ENCODE data around the gene GREB1. TPM values are rescaled to one million over a fixed set of nuclear protein-coding genes. Genes with fewer than 3 reads are reported as not detected.

Gene GREB1
- polyA plus RNA-seq, 1 of the 3 experiments (the other 2 are of a cell fraction) = 2.9 TPM

DNA sequence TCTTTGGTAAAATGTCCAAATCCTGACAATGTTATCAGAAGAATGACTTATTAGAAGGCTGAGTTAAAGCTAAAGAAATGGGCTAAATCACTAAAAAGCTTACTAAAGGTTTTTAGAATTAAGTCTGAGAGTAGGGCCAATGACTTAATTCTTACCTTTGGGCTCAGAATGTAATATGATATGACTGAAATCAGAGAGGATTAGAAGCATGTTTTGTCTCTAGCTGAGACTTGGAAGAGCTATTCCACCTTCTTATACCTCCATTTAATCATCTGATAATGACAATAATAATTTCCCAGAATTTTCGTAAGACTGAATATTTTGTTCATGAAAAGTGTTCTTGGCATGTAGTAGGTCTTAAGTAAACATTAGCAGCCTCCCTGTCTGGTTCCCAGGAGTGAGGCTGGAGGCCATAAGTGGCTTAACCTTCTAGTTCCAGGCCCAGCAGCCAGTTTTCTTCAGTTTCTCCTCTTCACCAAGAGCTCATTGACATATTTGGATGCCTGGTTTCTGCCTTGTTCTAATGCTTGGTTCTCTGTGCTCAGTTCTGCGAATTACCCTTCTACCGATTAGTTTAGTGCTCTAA, 42.4 kb upstream of the GREB1 start (continued):
- no peak for TF ChIP-seq GABPA (IDR thresholded peaks at IDR 0.05; ENCODE audit: low read depth)

DNA sequence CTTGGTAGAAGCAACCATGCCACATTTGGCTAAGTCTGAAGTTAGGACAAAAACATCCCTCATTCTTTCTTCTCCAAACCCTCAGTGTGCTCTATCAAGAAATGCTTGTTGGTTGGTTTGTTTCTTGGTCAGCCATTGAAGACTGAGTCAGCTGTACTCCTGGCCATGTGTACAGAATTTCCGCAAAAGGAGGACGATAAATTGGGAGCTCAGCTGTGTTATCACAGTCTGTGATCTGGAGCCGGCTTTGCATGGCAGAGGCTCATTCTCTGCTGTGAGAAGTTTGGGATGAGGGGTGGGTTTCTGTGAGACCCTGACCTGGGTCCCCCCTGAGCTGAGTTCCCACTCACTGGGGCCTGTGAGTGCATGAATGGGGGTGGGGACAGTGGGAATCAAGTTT, 41.6 kb upstream of the GREB1 start:
- WGBS (ENCODE audit: low lambda C conversion rate) = 42% methylated on average over 3 of the region's 3 CpGs
- H3K9me2 ChIP-seq = no peaks in the 10 kb centered on the region
- POLR2A ChIA-PET = interaction anchor here (0.6 to 0.7 kb wide), 2 partner anchors 8 to 1110 kb away, joined by 4 read pairs; no protein-coding TSS in a partner anchor
- H3K27me3 ChIP-seq (ENCODE audit: insufficient read depth) = 0 out of 2 replicates have a peak, but pooled peaks cover 3% of the 10 kb centered on the region
- no peak overlapping the region for H3K9ac ChIP-seq
- TF ChIP-seq MXI1 (IDR thresholded peaks at IDR 0.05; ENCODE audit: low read depth, low read length) (0 out of 2 replicates have a peak, but pooled peaks have one; percentile 58), GATA2 (CRISPR knock-in tag; IDR thresholded peaks at IDR 0.05) (peak; percentile 52; the same call in 1 of the 2 replicates)
- TF ChIP-seq, protein P1, sequence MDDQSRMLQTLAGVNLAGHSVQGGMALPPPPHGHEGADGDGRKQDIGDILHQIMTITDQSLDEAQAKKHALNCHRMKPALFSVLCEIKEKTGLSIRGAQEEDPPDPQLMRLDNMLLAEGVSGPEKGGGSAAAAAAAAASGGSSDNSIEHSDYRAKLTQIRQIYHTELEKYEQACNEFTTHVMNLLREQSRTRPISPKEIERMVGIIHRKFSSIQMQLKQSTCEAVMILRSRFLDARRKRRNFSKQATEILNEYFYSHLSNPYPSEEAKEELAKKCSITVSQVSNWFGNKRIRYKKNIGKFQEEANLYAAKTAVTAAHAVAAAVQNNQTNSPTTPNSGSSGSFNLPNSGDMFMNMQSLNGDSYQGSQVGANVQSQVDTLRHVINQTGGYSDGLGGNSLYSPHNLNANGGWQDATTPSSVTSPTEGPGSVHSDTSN (IDR thresholded peaks at IDR 0.05) = no peak
- H3F3A ChIP-seq (replicated peaks; ENCODE audit: insufficient read depth) = no peaks in the 10 kb centered on the region
- peaks cover 0 to 25% of the 10 kb centered on the region in 2 experiments; a peak in 2 of 4 replicates for H3K4me1 ChIP-seq (ENCODE audit: control insufficient read depth in 1 of 2, insufficient read depth in 2 of 2, low read depth in 1 of 2, low read length in 1 of 2)
- no peak overlapping the region for H3K4me3 ChIP-seq (ENCODE audit: low read depth in 2 of 2, low read length in 1 of 2)
- H2AFZ ChIP-seq (ENCODE audit: low read depth) = no peak overlapping the region
- H3K27ac ChIP-seq (ENCODE audit: low read depth in 2 of 2, low read length in 1 of 2) = peak overlapping the region in 1 of 2 experiments; percentile 84; a peak in 2 of 4 replicates
- H3K4me2 ChIP-seq = no peak overlapping the region
- H4K20me1 ChIP-seq (ENCODE audit: insufficient read depth) = no peaks in the 10 kb centered on the region
- H3K36me3 ChIP-seq (replicated peaks in 1 of 2; ENCODE audit: control insufficient read depth in 1 of 2, insufficient read depth in 2 of 2, low read length in 1 of 2) = no peaks in the 10 kb centered on the region
- peak; percentile 46 for DNase-seq
- CTCF ChIA-PET = interaction anchor here (1.0 to 12.6 kb wide), 4 partner anchors 9 to 88 kb away, joined by 4 to 170 read pairs (median 5); no protein-coding TSS in a partner anchor
- H3K9me3 ChIP-seq = no peaks in the 10 kb centered on the region
- no peaks in the 10 kb centered on the region for H3K79me2 ChIP-seq (ENCODE audit: insufficient read depth)

DNA sequence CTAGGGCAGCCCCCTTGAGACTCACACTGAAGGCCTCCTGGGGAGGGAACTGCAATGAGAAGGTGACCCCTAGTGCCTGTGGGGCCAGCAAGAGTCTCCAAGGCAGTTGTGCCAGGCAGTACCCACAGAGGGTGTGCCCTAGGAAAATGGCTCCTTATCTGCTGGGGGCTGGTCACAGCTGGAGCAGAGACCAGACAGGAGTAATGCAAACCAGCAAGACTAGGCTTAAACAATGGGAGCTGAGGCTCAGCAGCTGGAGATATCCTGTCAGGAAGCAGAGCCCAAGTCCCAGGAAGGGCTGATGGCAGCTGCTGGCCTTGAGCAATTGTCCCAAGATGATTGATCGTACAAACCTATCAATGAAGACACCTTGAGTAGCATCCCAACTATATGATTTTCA, 41.1 kb upstream of the GREB1 start:
- 100% methylated on average over 1 of the region's 1 CpG for WGBS (ENCODE audit: low lambda C conversion rate)
- Histone ChIP-seq H3K4me3 (ENCODE audit: low read depth in 2 of 2, low read length in 1 of 2) (no peak overlapping the region), H2AFZ (ENCODE audit: low read depth) (no peak overlapping the region), H3K27ac (ENCODE audit: low read depth in 2 of 2, low read length in 1 of 2) (peak overlapping the region in 1 of 2 experiments; percentile 84; a peak in 2 of 4 replicates), H3K9me3 (no peaks in the 10 kb centered on the region), H3K4me1 (ENCODE audit: control insufficient read depth in 1 of 2, insufficient read depth in 2 of 2, low read depth in 1 of 2, low read length in 1 of 2) (peaks cover 0 to 26% of the 10 kb centered on the region in 2 experiments; a peak in 2 of 4 replicates), H3K27me3 (ENCODE audit: insufficient read depth) (no peaks in the 10 kb centered on the region), H3K79me2 (ENCODE audit: insufficient read depth) (no peaks in the 10 kb centered on the region), H4K20me1 (ENCODE audit: insufficient read depth) (no peaks in the 10 kb centered on the region), H3F3A (replicated peaks; ENCODE audit: insufficient read depth) (peaks cover 4% of the 10 kb centered on the region), H3K4me2 (no peak overlapping the region), H3K9ac (no peak overlapping the region), H3K36me3 (replicated peaks in 1 of 2; ENCODE audit: control insufficient read depth in 1 of 2, insufficient read depth in 2 of 2, low read length in 1 of 2) (no peaks in the 10 kb centered on the region), H3K9me2 (no peaks in the 10 kb centered on the region)
- TF ChIP-seq EP300 (IDR thresholded peaks at IDR 0.05; ENCODE audit: borderline replicate concordance in 1 of 2, low read depth in 1 of 2, low read length in 1 of 2) = peak in 1 of 2 experiments; percentile 18; a peak in 1 of 4 replicates
- no peak for TF ChIP-seq NRF1 (IDR thresholded peaks at IDR 0.05; ENCODE audit: low read depth, low read length)
- ChIA-PET CTCF (interaction anchor here (0.6 to 12.6 kb wide), 4 partner anchors 9 to 195 kb away, joined by 3 to 170 read pairs (median 5); no protein-coding TSS in a partner anchor), POLR2A (interaction anchor here (0.6 kb wide), 1 partner anchor 1111 kb away, joined by 4 read pairs; no protein-coding TSS in a partner anchor)
- peak; percentile 60 for DNase-seq

GRCh38 chr2:11493282-11493681, 40.6 kb upstream of the GREB1 start:
- H3K36me3 ChIP-seq (replicated peaks in 1 of 2; ENCODE audit: control insufficient read depth in 1 of 2, insufficient read depth in 2 of 2, low read length in 1 of 2) = no peaks in the 10 kb centered on the region
- H3K79me2 ChIP-seq (ENCODE audit: insufficient read depth) = no peaks in the 10 kb centered on the region
- H4K20me1 ChIP-seq (ENCODE audit: insufficient read depth) = no peaks in the 10 kb centered on the region
- no peak overlapping the region for H3K9ac ChIP-seq
- 71% methylated on average over 6 of the region's 6 CpGs for WGBS (ENCODE audit: low lambda C conversion rate)
- peaks cover 0 to 30% of the 10 kb centered on the region in 2 experiments; a peak in 2 of 4 replicates for H3K4me1 ChIP-seq (ENCODE audit: control insufficient read depth in 1 of 2, insufficient read depth in 2 of 2, low read depth in 1 of 2, low read length in 1 of 2)
- H3K9me3 ChIP-seq = no peaks in the 10 kb centered on the region
- CTCF ChIA-PET = interaction anchor here (0.6 to 12.6 kb wide), 2 partner anchors 87 to 195 kb away, joined by 3 to 170 read pairs; no protein-coding TSS in a partner anchor
- no peak overlapping the region for H3K4me3 ChIP-seq (ENCODE audit: low read depth in 2 of 2, low read length in 1 of 2)
- H3F3A ChIP-seq (replicated peaks; ENCODE audit: insufficient read depth) = peaks cover 4% of the 10 kb centered on the region
- H3K27ac ChIP-seq (ENCODE audit: low read depth in 2 of 2, low read length in 1 of 2) = peak overlapping the region in 1 of 2 experiments; percentile 84; a peak in 2 of 4 replicates
- no peak for DNase-seq
- H2AFZ ChIP-seq (ENCODE audit: low read depth) = no peak overlapping the region
- no peaks in the 10 kb centered on the region for H3K27me3 ChIP-seq (ENCODE audit: insufficient read depth)
- POLR2A ChIA-PET = no interaction called here
- no peak overlapping the region for H3K4me2 ChIP-seq
- TF ChIP-seq USF2 (IDR thresholded peaks at IDR 0.05; ENCODE audit: borderline replicate concordance, low read depth, low read length) (no peak), GABPA (IDR thresholded peaks at IDR 0.05; ENCODE audit: low read depth) (no peak)
- TF ChIP-seq, protein P2, sequence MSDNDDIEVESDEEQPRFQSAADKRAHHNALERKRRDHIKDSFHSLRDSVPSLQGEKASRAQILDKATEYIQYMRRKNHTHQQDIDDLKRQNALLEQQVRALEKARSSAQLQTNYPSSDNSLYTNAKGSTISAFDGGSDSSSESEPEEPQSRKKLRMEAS (IDR thresholded peaks at IDR 0.05; ENCODE audit: low read depth) = no peak
- H3K9me2 ChIP-seq = no peaks in the 10 kb centered on the region
